GM19395 (cell line): ENCODE results near the gene TBXAS1.

Source experiments
- ATAC-seq: cut with Tn5 transposase; IDR thresholded peaks from one replicate; pipeline ENCODE4 v1.9.1; 2021; ENCODE audit warnings: mild to moderate bottlenecking, moderate library complexity; ENCODE audit not compliant: unreplicated experiment

TBXAS1 gene

DNA sequence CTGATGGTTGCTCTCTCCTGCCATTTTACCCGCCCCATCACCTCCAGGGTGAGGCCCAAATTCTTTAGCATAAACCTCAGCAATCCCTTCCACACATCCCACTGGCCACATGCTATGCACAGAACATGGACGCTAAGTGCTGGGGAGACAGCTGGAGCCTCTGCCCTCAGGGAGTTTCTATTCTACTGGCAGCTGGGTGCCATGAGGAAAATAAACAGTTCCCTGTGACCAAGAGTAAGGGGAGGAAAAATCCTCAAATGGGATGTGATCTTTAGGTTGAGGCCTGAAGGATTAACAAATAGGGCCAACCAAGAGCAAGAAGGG, 232.5 kb downstream of the TBXAS1 start:
- ATAC-seq, result no peak

DNA sequence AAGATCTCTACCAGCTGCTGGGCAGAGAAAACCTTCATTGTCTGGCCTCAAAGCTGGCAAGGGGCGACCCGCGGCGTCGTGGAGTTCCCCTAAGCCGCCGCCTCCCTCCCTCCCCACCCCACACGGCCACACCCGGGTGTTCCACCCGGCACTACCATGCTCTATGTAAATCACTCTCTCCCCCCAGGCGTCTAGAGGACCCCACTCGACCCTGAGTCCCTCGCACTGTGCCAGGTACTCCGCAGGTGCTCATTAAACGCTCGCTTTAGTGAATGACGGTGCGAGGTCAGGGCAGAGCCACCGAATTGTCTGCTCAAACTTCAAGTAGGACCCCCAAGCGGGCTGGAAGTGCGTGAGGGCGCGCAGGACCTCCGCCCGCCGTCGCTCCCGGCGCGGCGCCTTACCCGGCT, 233.1 kb downstream of the TBXAS1 start:
- peak; percentile 43 for ATAC-seq

DNA sequence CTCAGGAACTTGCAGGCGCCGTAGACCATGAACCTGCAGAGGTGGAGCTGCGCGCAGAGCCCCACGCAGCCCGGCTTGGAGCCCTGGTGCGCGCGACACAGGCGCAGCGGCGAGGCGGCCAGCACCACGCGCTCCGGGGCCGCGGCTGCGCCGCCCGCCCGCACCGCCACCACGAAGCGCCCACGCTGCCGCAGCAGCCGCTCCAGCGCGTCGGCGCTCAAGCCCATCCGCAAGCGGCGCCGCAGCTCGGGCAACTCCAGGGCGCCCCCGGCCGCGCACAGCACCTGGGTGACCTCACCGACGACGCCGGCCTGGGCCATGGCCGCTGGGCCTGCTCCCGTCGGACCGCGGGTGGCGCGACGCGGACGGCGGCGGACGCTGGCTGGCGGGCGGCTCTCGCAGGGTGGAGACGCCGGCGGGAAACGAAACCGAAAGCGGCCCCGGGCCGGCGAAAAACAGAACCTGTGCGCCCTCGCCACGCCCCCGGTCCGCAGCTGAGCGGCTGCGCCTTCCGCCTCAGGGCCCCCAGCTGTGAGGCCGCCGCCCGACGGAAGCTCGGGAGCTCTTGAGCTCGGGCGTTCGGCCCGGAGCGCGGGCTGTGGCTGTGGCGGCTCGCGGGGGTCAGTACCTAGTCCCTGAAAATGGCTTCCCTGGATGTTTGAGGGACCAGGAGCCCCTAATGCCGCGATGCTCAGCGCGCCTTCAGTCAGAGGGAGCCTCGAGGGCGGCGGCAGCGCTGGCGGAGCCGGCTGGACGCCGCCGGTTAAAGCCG, 233.7 kb downstream of the TBXAS1 start, which contains the start of gene PARP12:
TSS of gene PARP12 (minus strand) at position 424 of the 772 bp plus-strand sequence. CDS start at position 320, 104 bp downstream.
- peak; percentile 92 for ATAC-seq

DNA sequence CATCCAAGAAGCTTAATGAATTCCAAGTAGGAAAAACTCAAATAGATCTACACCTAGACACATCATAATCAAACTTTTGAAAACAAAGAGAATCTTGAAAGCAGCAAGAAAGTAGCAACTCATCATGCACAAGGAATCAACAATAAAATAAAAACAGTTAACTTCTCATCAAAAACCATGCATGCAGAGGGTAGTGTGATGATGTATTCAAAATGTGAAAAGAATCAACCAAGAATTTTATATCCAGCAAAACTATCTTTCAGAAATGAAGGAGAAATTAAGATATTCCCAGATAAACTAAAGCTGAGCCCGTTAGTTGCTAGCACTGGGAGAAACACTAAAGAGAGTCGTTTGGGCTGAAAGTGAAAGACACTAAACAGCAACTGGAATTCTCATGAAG, 238.0 kb downstream of the TBXAS1 start:
- ATAC-seq, result no peak

DNA sequence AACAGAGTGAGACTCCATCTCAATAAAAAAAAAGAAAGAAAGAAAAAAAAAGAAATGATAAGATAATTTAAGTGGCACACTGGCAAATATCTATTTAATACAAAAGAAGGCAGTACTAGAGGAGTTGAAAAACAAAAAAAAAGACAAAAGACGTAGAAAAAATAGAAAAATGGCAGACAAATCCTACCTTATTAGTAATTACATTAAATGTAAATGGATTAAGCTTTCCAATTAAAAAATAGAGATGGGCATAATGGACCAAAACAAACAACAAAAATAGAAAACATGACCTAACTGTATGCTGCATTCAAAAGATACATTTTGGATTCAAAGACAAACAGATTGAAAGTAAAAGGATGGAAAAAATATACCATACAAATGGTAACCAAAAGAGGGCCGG, 239.0 kb downstream of the TBXAS1 start:
- no peak for ATAC-seq

DNA sequence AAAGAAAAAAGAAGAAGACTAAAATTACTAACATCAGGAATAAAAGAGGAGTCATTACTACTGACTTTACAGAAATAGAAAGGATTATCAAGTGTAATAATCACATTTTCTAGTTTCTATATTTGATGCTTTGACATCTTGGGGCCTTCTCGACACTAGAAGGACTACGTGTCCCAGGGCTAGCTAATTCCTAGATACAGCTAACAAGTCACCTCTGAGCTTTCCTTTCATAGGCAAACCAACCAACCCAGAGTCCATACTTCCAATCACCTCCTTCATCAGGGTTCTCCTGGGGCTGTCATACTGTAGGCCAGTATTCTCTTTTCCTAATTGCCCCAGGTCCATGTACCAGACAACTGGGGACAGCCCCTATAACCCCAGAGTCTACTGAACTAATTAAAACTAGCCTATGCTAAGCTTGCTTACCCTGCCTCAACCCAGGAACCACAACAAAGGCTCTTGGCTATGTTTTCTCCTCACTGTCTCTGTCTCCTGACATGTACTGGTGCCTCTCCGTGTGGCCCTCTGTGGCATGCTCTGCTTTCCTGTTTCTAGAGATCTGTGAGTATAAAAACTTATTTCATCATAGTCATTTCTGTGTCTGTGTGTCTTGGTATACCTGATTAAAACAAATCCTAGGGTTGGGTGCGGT, 240.4 kb downstream of the TBXAS1 start:
- no peak for ATAC-seq
